Naive thymus-derived CD4-positive, alpha-beta T cell (primary cell): Measurements from ENCODE around the gene SLC13A2. TPM values are rescaled to one million over a fixed set of nuclear protein-coding genes. Genes with fewer than 3 reads are reported as not detected.

Experiments
- ATAC-seq: fragments of 150-1000 bp; cut with Tn5 transposase; 2 replicates; pipeline ENCODE4 v1.10.0; 2021; ENCODE audit warnings: mild to moderate bottlenecking, moderate library complexity
- CTCF ChIA-PET: fragments of 350-600 bp; sonication (Branson Sonifier 250); formaldehyde crosslinking; loops from one replicate; lab custom pipeline; 2021; ENCODE audit warnings: antibody characterized with exemption; lab: Charles Lee
- POLR2A ChIA-PET: fragments of 350-600 bp; sonication (Branson Sonifier 250); formaldehyde crosslinking; loops from one replicate; lab custom pipeline; 2021; ENCODE audit warnings: antibody characterized with exemption, inconsistent platforms; lab: Charles Lee
- DNase-seq, 9 donors: peaks; one replicate each; pipeline versions ENCODE4 v3.0.0 to v3.0.0-alpha.2; 2020 to 2022; ENCODE audit warnings: mixed read lengths in 1 of 9
- H3K27ac ChIP-seq: one replicate; pipeline ENCODE4 v1.7.0; 2013; ENCODE audit warnings: mild to moderate bottlenecking, low read depth, low read length, moderate library complexity
- H3K27me3 ChIP-seq, 2 donors: one replicate each; pipeline ENCODE4 v1.7.0; 2013; ENCODE audit warnings: low read length in 2 of 2, mild to moderate bottlenecking in 2 of 2, moderate library complexity in 2 of 2; ENCODE audit not compliant: control insufficient read depth in 2 of 2, insufficient read depth in 2 of 2
- H3K36me3 ChIP-seq, 3 experiments: 1 replicate in 2 of 3; 2 replicates in 1 of 3; pipeline ENCODE4 v1.7.0; 2013; ENCODE audit warnings: low read length in 3 of 3, mild to moderate bottlenecking in 3 of 3, moderate library complexity in 1 of 3; ENCODE audit not compliant: insufficient read depth in 3 of 3, control insufficient read depth in 2 of 3
- H3K4me1 ChIP-seq, 2 donors: one replicate each; pipeline ENCODE4 v1.7.0; 2013; ENCODE audit warnings: low read length in 2 of 2, mild to moderate bottlenecking in 2 of 2, moderate library complexity in 1 of 2; ENCODE audit not compliant: control insufficient read depth in 2 of 2, insufficient read depth in 2 of 2
- H3K4me3 ChIP-seq: 2 replicates; pipeline ENCODE4 v1.7.0; 2013; ENCODE audit warnings: mild to moderate bottlenecking, low read length
- H3K9me3 ChIP-seq, 3 experiments: 1 replicate in 2 of 3; 2 replicates in 1 of 3; pipeline ENCODE4 v1.7.0; 2013; ENCODE audit warnings: low read length in 3 of 3; ENCODE audit not compliant: control insufficient read depth in 2 of 3
- H3K27ac Mint-ChIP-seq, 9 donors: one replicate each; pipeline ENCODE4 v1.8.0; 2020 to 2022; ENCODE audit warnings: mixed read lengths in 9 of 9, mild to moderate bottlenecking in 8 of 9, moderate library complexity in 5 of 9, inconsistent platforms in 2 of 9
- H3K27me3 Mint-ChIP-seq, 5 donors: one replicate each; pipeline ENCODE4 v1.8.0; 2021 to 2022; ENCODE audit warnings: mixed read lengths in 5 of 5, mild to moderate bottlenecking in 1 of 5
- H3K36me3 Mint-ChIP-seq, 5 donors: one replicate each; pipeline ENCODE4 v1.8.0; 2020 to 2022; ENCODE audit warnings: mixed read lengths in 5 of 5, mild to moderate bottlenecking in 3 of 5, inconsistent platforms in 1 of 5
- H3K4me1 Mint-ChIP-seq, 7 donors: one replicate each; pipeline ENCODE4 v1.8.0; 2020 to 2022; ENCODE audit warnings: mixed read lengths in 7 of 7, mild to moderate bottlenecking in 3 of 7, inconsistent platforms in 1 of 7
- H3K4me3 Mint-ChIP-seq, 10 donors: one replicate each; pipeline ENCODE4 v1.8.0; 2020 to 2022; ENCODE audit warnings: mild to moderate bottlenecking in 10 of 10, mixed read lengths in 10 of 10, moderate library complexity in 6 of 10, inconsistent platforms in 2 of 10
- H3K9me3 Mint-ChIP-seq, 11 donors: one replicate each; pipeline ENCODE4 v1.8.0; 2020 to 2022; ENCODE audit warnings: mixed read lengths in 11 of 11, mild to moderate bottlenecking in 4 of 11, inconsistent platforms in 1 of 11, moderate library complexity in 1 of 11
- intact Hi-C, 2 donors: fragments of 100-400 bp; cut with micrococcal nuclease; formaldehyde crosslinking; loops; one replicate each; pipeline ENCODE4 v1.15.1; 2023
- polyA plus RNA-seq, 2 donors: library from polyadenylated mRNA; unstranded; fragments of 300-500 nt; fragmentation: Illumina TruSeq; gene quantifications; one replicate each; pipeline ENCODE4 v1.2.3, GENCODE V29; 2021
- total RNA-seq, 6 experiments: library from RNA in 5 of 6; stranded (reverse) in 5 of 6; gene quantifications; 1 replicate in 5 of 6; 2 replicates in 1 of 6; pipeline ENCODE4 v1.2.3 and lab custom pipeline; 2021 to 2026

SLC13A2 gene
- total and polyA plus RNA-seq, 7 experiments from 2014 or later: not detected

GRCh38 chr17:28491286-28491685, 17.8 kb downstream of the SLC13A2 start:
- Histone ChIP-seq H3K27ac (no peak overlapping the region), H3K4me3 (no peak overlapping the region), H3K36me3 (no peaks in the 10 kb centered on the region), H3K27me3 (no peaks in the 10 kb centered on the region), H3K4me1 (no peaks in the 10 kb centered on the region), H3K9me3 (no peaks in the 10 kb centered on the region)
- H3K27me3 Mint-ChIP-seq: peaks cover 0 to 4% (median 0%) of the 10 kb centered on the region in 5 donors
- DNase-seq (no peak), ATAC-seq (no peak)
- POLR2A ChIA-PET: interaction anchor here (0.7 kb wide), 1 partner anchor 56 kb away, joined by 3 read pairs; no protein-coding TSS in a partner anchor
- H3K4me1 Mint-ChIP-seq: peaks cover 0 to 2% (median 0%) of the 10 kb centered on the region in 7 donors
- H3K27ac Mint-ChIP-seq: no peak overlapping the region
- H3K4me3 Mint-ChIP-seq: no peak overlapping the region
- CTCF ChIA-PET: no interaction called here
- intact Hi-C loops: no loop called here
- no peaks in the 10 kb centered on the region for H3K36me3 Mint-ChIP-seq
- H3K9me3 Mint-ChIP-seq: no peaks in the 10 kb centered on the region

GRCh38 chr17:28491860-28492259, 18.4 kb downstream of the SLC13A2 start:
- Histone ChIP-seq H3K27me3 (no peaks in the 10 kb centered on the region), H3K36me3 (no peaks in the 10 kb centered on the region), H3K27ac (no peak overlapping the region), H3K4me1 (no peaks in the 10 kb centered on the region), H3K4me3 (no peak overlapping the region), H3K9me3 (no peaks in the 10 kb centered on the region)
- Mint-ChIP-seq H3K27me3 (peaks cover 0 to 4% (median 0%) of the 10 kb centered on the region in 5 donors), H3K4me3 (no peak overlapping the region), H3K9me3 (no peaks in the 10 kb centered on the region), H3K36me3 (no peaks in the 10 kb centered on the region), H3K27ac (no peak overlapping the region), H3K4me1 (peaks cover 0 to 2% (median 0%) of the 10 kb centered on the region in 7 donors)
- CTCF ChIA-PET: interaction anchor here (0.8 kb wide), 1 partner anchor 127 kb away, joined by 3 read pairs; no protein-coding TSS in a partner anchor
- DNase-seq (no peak), ATAC-seq (no peak)
- POLR2A ChIA-PET: no interaction called here
- intact Hi-C loops: no loop called here

GRCh38 chr17:28492352-28493310, 19.2 kb downstream of the SLC13A2 start:
- H3K27me3 ChIP-seq: no peaks in the 10 kb centered on the region
- ChIA-PET CTCF (interaction anchor here (0.8 to 1.4 kb wide), 2 partner anchors 120 to 126 kb away, joined by 3 to 5 read pairs; no protein-coding TSS in a partner anchor), POLR2A (no interaction called here)
- DNase-seq (no peak), ATAC-seq (no peak)
- H3K27me3 Mint-ChIP-seq: no peaks in the 10 kb centered on the region
- H3K27ac Mint-ChIP-seq: no peak overlapping the region
- intact Hi-C loops: no loop called here
- H3K4me3 ChIP-seq: no peak overlapping the region
- no peak overlapping the region for H3K4me3 Mint-ChIP-seq
- no peaks in the 10 kb centered on the region for H3K4me1 ChIP-seq
- H3K4me1 Mint-ChIP-seq: peaks cover 0 to 2% (median 0%) of the 10 kb centered on the region in 7 donors
- no peaks in the 10 kb centered on the region for H3K9me3 Mint-ChIP-seq
- no peaks in the 10 kb centered on the region for H3K36me3 ChIP-seq
- no peaks in the 10 kb centered on the region for H3K36me3 Mint-ChIP-seq
- H3K9me3 ChIP-seq: no peaks in the 10 kb centered on the region
- H3K27ac ChIP-seq: no peak overlapping the region

DNA sequence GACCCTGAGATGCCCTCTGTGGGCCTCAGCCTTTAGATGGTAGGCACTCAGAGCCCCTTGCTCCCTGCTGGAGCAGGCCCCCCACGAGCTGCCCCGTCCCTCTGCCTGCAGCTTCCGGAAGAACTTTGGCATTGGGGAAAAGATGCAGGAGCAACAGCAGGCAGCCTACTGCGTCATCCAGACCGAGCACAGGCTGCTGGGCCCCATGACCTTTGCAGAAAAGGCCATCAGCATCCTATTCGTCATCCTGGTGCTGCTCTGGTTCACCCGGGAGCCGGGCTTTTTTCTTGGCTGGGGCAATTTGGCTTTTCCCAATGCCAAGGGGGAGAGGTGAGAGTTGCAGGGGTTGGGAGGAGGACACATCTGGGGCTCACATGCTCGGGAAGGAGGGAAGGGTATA, 20.0 kb downstream of the SLC13A2 start:
- no peaks in the 10 kb centered on the region for H3K36me3 Mint-ChIP-seq
- no peak overlapping the region for H3K27ac ChIP-seq
- H3K27ac Mint-ChIP-seq: no peak overlapping the region
- CTCF ChIA-PET: interaction anchor here (1.2 to 1.4 kb wide), 3 partner anchors 44 to 119 kb away, joined by 5 to 8 read pairs (median 5); no protein-coding TSS in a partner anchor
- no peaks in the 10 kb centered on the region for H3K9me3 ChIP-seq
- H3K27me3 ChIP-seq: no peaks in the 10 kb centered on the region
- H3K4me1 ChIP-seq: no peaks in the 10 kb centered on the region
- no peak for ATAC-seq
- DNase-seq: no peak
- intact Hi-C loops: no loop called here
- H3K9me3 Mint-ChIP-seq: no peaks in the 10 kb centered on the region
- POLR2A ChIA-PET: no interaction called here
- no peaks in the 10 kb centered on the region for H3K27me3 Mint-ChIP-seq
- no peak overlapping the region for H3K4me3 ChIP-seq
- no peak overlapping the region for H3K4me3 Mint-ChIP-seq
- H3K4me1 Mint-ChIP-seq: peaks cover 0 to 2% (median 0%) of the 10 kb centered on the region in 7 donors
- no peaks in the 10 kb centered on the region for H3K36me3 ChIP-seq

DNA sequence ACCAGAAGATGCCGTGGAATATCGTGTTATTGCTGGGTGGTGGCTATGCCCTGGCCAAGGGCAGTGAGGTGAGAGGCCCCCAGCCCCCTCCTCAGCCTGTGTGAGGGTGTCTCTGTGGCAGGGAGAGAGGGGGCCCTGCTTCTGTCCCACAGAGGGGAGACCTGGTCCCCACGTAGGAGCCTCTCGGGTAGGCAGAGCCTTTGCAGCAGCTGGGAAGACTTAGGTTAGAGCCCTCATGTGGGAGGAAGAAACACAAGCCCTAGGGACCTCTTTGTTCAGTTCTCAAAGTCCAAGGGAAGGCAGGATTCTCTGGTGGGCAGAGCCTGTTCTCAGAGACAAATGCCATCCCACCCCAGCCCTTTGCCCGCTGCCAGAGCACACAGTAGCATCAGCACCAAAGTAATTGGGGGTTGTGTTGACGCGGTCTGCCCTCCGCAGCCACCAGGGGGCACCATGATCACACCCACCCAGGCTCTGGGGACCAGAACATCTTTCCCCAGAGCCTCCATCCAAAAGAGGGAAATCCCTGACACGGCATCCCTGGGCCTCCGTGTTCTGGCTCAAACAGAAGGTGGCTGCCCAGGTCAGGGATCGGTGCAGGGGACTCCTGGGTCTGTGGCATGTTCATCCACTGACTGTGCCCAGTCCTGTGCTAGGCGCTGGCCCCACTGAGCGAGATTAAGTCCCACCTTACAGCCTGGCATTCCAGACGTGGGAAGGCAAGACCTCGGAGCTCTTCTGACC, 21.2 kb downstream of the SLC13A2 start:
- peaks cover 0 to 2% (median 0%) of the 10 kb centered on the region in 7 donors for H3K4me1 Mint-ChIP-seq
- no peak overlapping the region for H3K4me3 Mint-ChIP-seq
- H3K36me3 ChIP-seq: no peaks in the 10 kb centered on the region
- no peaks in the 10 kb centered on the region for H3K9me3 ChIP-seq
- CTCF ChIA-PET: interaction anchor here (0.8 to 2.3 kb wide), 6 partner anchors 43 to 181 kb away, joined by 3 to 19 read pairs (median 4); no protein-coding TSS in a partner anchor
- H3K9me3 Mint-ChIP-seq: no peaks in the 10 kb centered on the region
- no peaks in the 10 kb centered on the region for H3K4me1 ChIP-seq
- no peaks in the 10 kb centered on the region for H3K27me3 Mint-ChIP-seq
- no peak overlapping the region for H3K4me3 ChIP-seq
- intact Hi-C loops: loop anchor here (1.0 to 2.0 kb wide), 6 partner anchors 46 to 153 kb away; no protein-coding TSS in a partner anchor
- no peak overlapping the region for H3K27ac ChIP-seq
- ATAC-seq: peak; percentile 90
- H3K27me3 ChIP-seq: no peaks in the 10 kb centered on the region
- no peaks in the 10 kb centered on the region for H3K36me3 Mint-ChIP-seq
- peak; percentile 56 to 85 (median 73) for DNase-seq
- POLR2A ChIA-PET: no interaction called here
- no peak overlapping the region for H3K27ac Mint-ChIP-seq

DNA sequence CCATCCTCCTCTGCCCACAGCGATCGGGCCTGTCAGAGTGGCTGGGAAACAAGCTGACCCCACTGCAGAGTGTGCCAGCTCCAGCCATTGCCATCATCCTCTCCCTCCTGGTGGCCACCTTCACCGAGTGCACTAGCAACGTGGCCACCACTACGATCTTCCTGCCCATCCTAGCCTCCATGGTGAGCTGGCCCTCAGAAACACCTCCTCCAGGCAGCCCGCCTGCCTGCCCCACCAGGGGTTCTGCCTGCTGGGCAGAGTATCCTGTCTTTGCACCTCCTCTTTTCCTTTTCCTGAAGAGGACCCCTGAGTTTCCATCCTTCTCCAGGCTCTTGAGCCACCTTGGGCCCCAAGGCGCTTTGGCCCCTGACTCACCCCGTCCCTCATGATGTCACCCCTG, 22.2 kb downstream of the SLC13A2 start:
- Histone ChIP-seq H3K27ac (no peak overlapping the region), H3K9me3 (no peaks in the 10 kb centered on the region), H3K27me3 (no peaks in the 10 kb centered on the region), H3K36me3 (no peaks in the 10 kb centered on the region), H3K4me1 (no peaks in the 10 kb centered on the region), H3K4me3 (no peak overlapping the region)
- ATAC-seq (no peak), DNase-seq (no peak)
- ChIA-PET CTCF (interaction anchor here (0.7 to 2.3 kb wide), 5 partner anchors 54 to 180 kb away, joined by 3 to 19 read pairs (median 3); no protein-coding TSS in a partner anchor), POLR2A (interaction anchor here (0.9 kb wide), 1 partner anchor 36 kb away, joined by 3 read pairs; no protein-coding TSS in a partner anchor)
- Mint-ChIP-seq H3K4me3 (no peak overlapping the region), H3K36me3 (no peaks in the 10 kb centered on the region), H3K4me1 (peaks cover 0 to 2% (median 0%) of the 10 kb centered on the region in 7 donors), H3K27ac (peak overlapping the region in 1 of 9 donors; percentile 60), H3K9me3 (no peaks in the 10 kb centered on the region), H3K27me3 (no peaks in the 10 kb centered on the region)
- intact Hi-C loops: loop anchor here (2.0 kb wide), 2 partner anchors 53 to 93 kb away; no protein-coding TSS in a partner anchor
